NOMO-1 treated with dmso at 0.1 percent for 144 hours (cell line): ENCODE data around the gene KIF15.
"Not testable (repeated sequence)": the region's sequence is repeated elsewhere in the genome, so short reads cannot be mapped to it uniquely, and the experiment has no call there.

Experiments used
- DNase-seq: peaks from one replicate; lab custom pipeline; 2025; ENCODE audit not compliant: unreplicated experiment; lab: John Stamatoyannopoulos, UW

KIF15 gene

GRCh38 chr3:44761424-44762169, at the start of gene KIF15, which contains the start of gene KIAA1143:
Gene KIF15, plus strand, starts transcription at chr3:44761794. Its CDS starts 72 bp downstream, at chr3:44761866.
Gene KIAA1143, minus strand, starts transcription at chr3:44761619. Its CDS starts 17 bp downstream, at chr3:44761602.
- DNase-seq, result peak; percentile 92

- DNase-seq, result no peak
Measured at GRCh38 chr3:44712455-44713075, 49.0 kb upstream of the KIF15 start, which contains the start of gene ZNF502. Gene ZNF502, plus strand, starts transcription at chr3:44712660. Its CDS starts 7,602 bp downstream, at chr3:44720262.

- DNase-seq, result no peak
Measured at GRCh38 chr3:44721231-44722102, 40.1 kb upstream of the KIF15 start.

- no peak for DNase-seq
Measured at GRCh38 chr3:44722103-44722401, 39.5 kb upstream of the KIF15 start.

GRCh38 chr3:44729384-44729910, 32.1 kb upstream of the KIF15 start, which contains the start of gene ZNF501:
Gene ZNF501, plus strand, starts transcription at chr3:44729635. Its CDS starts 4,787 bp downstream, at chr3:44734422.
- DNase-seq, result peak; percentile 24

- no peak for DNase-seq
Measured at GRCh38 chr3:44734646-44735168, 26.9 kb upstream of the KIF15 start.

- no peak for DNase-seq
Measured at GRCh38 chr3:44761101-44761423, 532 bp upstream of the KIF15 start.

- no peak for DNase-seq
Measured at GRCh38 chr3:44762170-44762677, 630 bp downstream of the KIF15 start.

- DNase-seq, result no peak
Measured at GRCh38 chr3:44762690-44763089, 1.1 kb downstream of the KIF15 start.

- no peak for DNase-seq
Measured at GRCh38 chr3:44764248-44764647, 2.7 kb downstream of the KIF15 start.

- DNase-seq, result no peak
Measured at GRCh38 chr3:44771424-44772098, 10.0 kb downstream of the KIF15 start.

GRCh38 chr3:44772099-44772442, 10.5 kb downstream of the KIF15 start:
- DNase-seq, result no peak

- no peak for DNase-seq
Measured at GRCh38 chr3:44782891-44783290, 21.3 kb downstream of the KIF15 start.

GRCh38 chr3:44795197-44795596, 33.6 kb downstream of the KIF15 start:
- DNase-seq, result no peak

GRCh38 chr3:44802011-44802410, 40.4 kb downstream of the KIF15 start:
- DNase-seq, result peak; percentile 51

GRCh38 chr3:44803298-44803697, 41.7 kb downstream of the KIF15 start:
- DNase-seq, result no peak

- no peak for DNase-seq
Measured at GRCh38 chr3:44805960-44806359, 44.4 kb downstream of the KIF15 start.

GRCh38 chr3:44814751-44815150, 53.2 kb downstream of the KIF15 start:
- no peak for DNase-seq

GRCh38 chr3:44816334-44816733, 54.7 kb downstream of the KIF15 start:
- DNase-seq, result not testable (repeated sequence)

GRCh38 chr3:44821206-44821605, 59.6 kb downstream of the KIF15 start:
- not testable (repeated sequence) for DNase-seq
